DOHH2 (cell line): Measurements from ENCODE around the gene ALG12.

Experiments used
- H3F3A ChIP-seq: fragments of 200-600 bp; sonication (generic), shearing (Covaris generic); 2 replicates; pipeline ENCODE4 v1.6.0; 2016; ENCODE audit warnings: antibody characterized with exemption, mild to moderate bottlenecking; ENCODE audit not compliant: control insufficient read depth, insufficient read depth
- H3K27ac ChIP-seq: fragments of 200-600 bp; sonication (generic); 2 replicates; pipeline ENCODE4 v1.5.1; 2014; ENCODE audit warnings: low read depth, mild to moderate bottlenecking, low read length, moderate library complexity
- H3K27me3 ChIP-seq: fragments of 200-600 bp; sonication (generic); 2 replicates; pipeline ENCODE4 v1.6.1; 2014; ENCODE audit warnings: mild to moderate bottlenecking, low read length, mixed read lengths; ENCODE audit not compliant: control insufficient read depth
- H3K36me3 ChIP-seq: fragments of 200-600 bp; sonication (generic); 2 replicates; pipeline ENCODE4 v1.6.1; 2014; ENCODE audit warnings: mild to moderate bottlenecking, low read length, moderate library complexity, mixed read lengths; ENCODE audit not compliant: control insufficient read depth
- H3K4me1 ChIP-seq: fragments of 200-600 bp; sonication (generic); 2 replicates; pipeline ENCODE4 v1.6.1; 2014; ENCODE audit warnings: mild to moderate bottlenecking, low read length, mixed read lengths; ENCODE audit not compliant: control insufficient read depth
- H3K4me2 ChIP-seq: fragments of 200-600 bp; sonication (generic); 2 replicates; pipeline ENCODE4 v1.6.0; 2014; ENCODE audit warnings: mild to moderate bottlenecking, low read length, moderate library complexity
- H3K4me3 ChIP-seq: fragments of 200-600 bp; sonication (generic); 2 replicates; pipeline ENCODE4 v1.5.1; 2014; ENCODE audit warnings: mild to moderate bottlenecking, low read length, mixed read lengths
- H3K79me2 ChIP-seq: fragments of 200-600 bp; sonication (generic); 2 replicates; pipeline ENCODE4 v1.6.1; 2014; ENCODE audit warnings: mild to moderate bottlenecking, low read length, mixed read lengths; ENCODE audit not compliant: control insufficient read depth
- H3K9me2 ChIP-seq: fragments of 200-600 bp; sonication (generic); replicated peaks from 2 replicates; pipeline ENCODE4 v1.6.1; 2014; ENCODE audit warnings: mild to moderate bottlenecking, low read length, mixed read lengths; ENCODE audit not compliant: control insufficient read depth
- H3K9me3 ChIP-seq: fragments of 200-600 bp; sonication (generic); 2 replicates; pipeline ENCODE4 v1.6.1; 2014; ENCODE audit warnings: antibody characterized with exemption, low read length, mixed read lengths; ENCODE audit not compliant: control insufficient read depth, insufficient read depth
- H4K20me1 ChIP-seq: fragments of 200-600 bp; sonication (generic); 2 replicates; pipeline ENCODE4 v1.6.0; 2014; ENCODE audit warnings: low read depth, mild to moderate bottlenecking, antibody characterized with exemption, low read length, moderate library complexity; ENCODE audit not compliant: control insufficient read depth, insufficient read depth
- CTCF ChIP-seq: fragments of 200-600 bp; sonication (generic); IDR thresholded peaks from one replicate; pipeline ENCODE4 v1.5.1; 2014; ENCODE audit warnings: antibody characterized with exemption, mild to moderate bottlenecking, low read depth, low read length; ENCODE audit not compliant: poor library complexity, severe bottlenecking
- EZH2phosphoT487 ChIP-seq: fragments of 200-600 bp; sonication (generic); IDR thresholded peaks from 2 replicates; pipeline ENCODE4 v1.6.1; 2017; ENCODE audit warnings: borderline replicate concordance, mild to moderate bottlenecking, antibody characterized with exemption, low read length, moderate library complexity, mixed read lengths

Gene ALG12

DNA sequence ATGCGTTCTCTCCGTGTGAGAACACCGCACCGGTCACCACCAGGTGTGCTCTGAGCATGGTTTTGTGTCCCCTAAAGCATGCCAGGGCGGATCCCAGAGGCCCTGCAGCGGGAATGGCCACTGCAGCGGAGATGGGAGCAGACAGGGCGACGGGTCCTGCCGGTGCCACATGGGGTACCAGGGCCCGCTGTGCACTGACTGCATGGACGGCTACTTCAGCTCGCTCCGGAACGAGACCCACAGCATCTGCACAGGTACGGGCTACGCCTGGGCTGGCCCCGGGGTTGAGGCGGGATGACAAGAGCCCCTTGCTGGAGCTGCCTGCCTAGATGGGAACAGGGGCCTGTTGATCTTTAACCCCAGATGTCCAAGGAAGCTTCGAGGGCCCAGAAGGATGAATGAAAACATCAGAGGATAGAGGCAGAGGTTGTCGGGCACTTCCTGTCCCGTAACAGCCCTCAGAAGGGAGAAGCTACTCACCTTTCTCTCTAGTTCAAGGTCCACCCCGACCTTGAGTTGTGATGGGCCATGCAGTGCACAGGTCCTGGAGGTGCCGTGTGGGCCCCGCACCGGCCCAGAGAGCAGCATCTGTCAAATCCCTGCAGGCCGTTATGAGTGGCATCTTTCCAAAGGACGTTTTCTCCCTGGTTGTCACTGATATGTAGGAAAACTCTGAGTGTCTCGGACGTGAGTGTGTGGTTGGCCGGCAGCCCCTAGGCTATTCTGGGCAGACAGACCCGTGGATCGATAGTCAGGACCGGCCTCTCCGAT, 3.5 kb upstream of the ALG12 start:
- Histone ChIP-seq H3K36me3 (peaks cover 60% of the 10 kb centered on the region), H3K4me3 (no peak overlapping the region), H4K20me1 (no peaks in the 10 kb centered on the region; the same call in 1 of the 2 replicates), H3F3A (peaks cover 33% of the 10 kb centered on the region), H3K4me1 (peaks cover 81% of the 10 kb centered on the region), H3K27ac (peak overlapping the region; percentile 30; the same call in 1 of the 2 replicates), H3K9me2 (no peaks in the 10 kb centered on the region), H3K79me2 (peaks cover 58% of the 10 kb centered on the region), H3K4me2 (peak overlapping the region; percentile 17; the same call in 1 of the 2 replicates), H3K9me3 (no peaks in the 10 kb centered on the region), H3K27me3 (no peaks in the 10 kb centered on the region)
- TF ChIP-seq EZH2phosphoT487 (no peak), CTCF (no peak)

GRCh38 chr22:49920859-49921258, 2.6 kb upstream of the ALG12 start:
- Histone ChIP-seq H3K9me2 (no peaks in the 10 kb centered on the region), H3K27ac (no peak overlapping the region), H3K4me1 (peaks cover 78% of the 10 kb centered on the region), H3F3A (peaks cover 28% of the 10 kb centered on the region), H3K79me2 (peaks cover 64% of the 10 kb centered on the region), H3K4me3 (no peak overlapping the region), H4K20me1 (no peaks in the 10 kb centered on the region; the same call in 1 of the 2 replicates), H3K4me2 (peak overlapping the region; percentile 94; the same call in 1 of the 2 replicates), H3K27me3 (no peaks in the 10 kb centered on the region), H3K36me3 (peaks cover 56% of the 10 kb centered on the region), H3K9me3 (no peaks in the 10 kb centered on the region)
- TF ChIP-seq CTCF, result no peak
- TF ChIP-seq EZH2phosphoT487, result no peak

DNA sequence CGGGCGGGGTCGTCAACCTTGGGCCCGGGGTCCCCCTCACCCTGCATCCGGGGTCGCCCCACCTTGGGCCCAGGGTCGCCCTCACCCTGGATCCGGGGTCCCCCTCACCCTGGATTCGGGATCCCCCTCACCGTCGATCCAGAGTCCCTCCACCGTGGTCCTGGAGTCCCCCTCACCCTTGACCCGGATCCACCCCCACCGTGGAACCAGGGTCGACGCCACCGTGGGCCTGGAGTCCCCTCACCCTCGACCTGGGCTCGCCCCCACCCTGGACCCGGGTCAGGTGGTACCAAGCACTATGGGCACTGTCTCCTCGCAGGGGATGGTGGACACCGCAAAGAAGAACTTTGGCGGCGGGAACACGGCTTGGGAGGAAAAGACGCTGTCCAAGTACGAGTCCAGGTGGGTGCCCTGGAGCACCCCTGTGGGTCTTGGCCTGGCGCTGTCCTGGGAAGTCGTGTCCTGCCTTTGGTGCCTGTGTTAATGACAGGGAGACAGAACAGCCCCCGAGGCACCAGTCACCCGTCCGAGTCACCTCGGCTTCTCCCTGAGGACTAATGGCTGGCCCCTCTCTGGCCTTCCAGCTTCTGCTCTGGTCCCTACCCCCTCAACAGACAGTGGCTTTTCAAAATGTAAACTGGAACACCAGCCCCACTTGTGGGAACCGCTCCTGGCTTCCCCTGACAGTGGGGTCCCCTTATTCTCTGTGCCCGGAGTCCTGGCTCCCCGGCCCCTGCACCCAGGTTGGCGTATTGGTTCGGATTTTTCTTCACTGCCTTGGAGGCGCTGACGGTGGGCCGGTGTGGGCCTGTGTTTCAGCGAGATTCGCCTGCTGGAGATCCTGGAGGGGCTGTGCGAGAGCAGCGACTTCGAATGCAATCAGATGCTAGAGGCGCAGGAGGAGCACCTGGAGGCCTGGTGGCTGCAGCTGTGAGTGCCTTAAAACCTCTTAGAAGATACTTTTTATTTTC, 958 bp upstream of the ALG12 start:
- Histone ChIP-seq H3F3A (peaks cover 14% of the 10 kb centered on the region), H3K9me2 (no peaks in the 10 kb centered on the region), H3K4me3 (peak overlapping the region; percentile 97), H3K9me3 (no peaks in the 10 kb centered on the region), H3K4me2 (peak overlapping the region; percentile 94), H3K4me1 (peaks cover 61% of the 10 kb centered on the region), H3K27ac (0 out of 2 replicates have a peak overlapping the region, but pooled peaks have one; percentile 23), H3K79me2 (peaks cover 74% of the 10 kb centered on the region), H3K36me3 (peaks cover 46% of the 10 kb centered on the region), H4K20me1 (no peaks in the 10 kb centered on the region; the same call in 1 of the 2 replicates), H3K27me3 (no peaks in the 10 kb centered on the region)
- TF ChIP-seq EZH2phosphoT487, result no peak
- TF ChIP-seq CTCF, result no peak
